T follicular helper cell (primary cell): Measurements from ENCODE around the gene CYCS.
"Not testable (repeated sequence)": the region's sequence is repeated elsewhere in the genome, so short reads cannot be mapped to it uniquely, and the experiment has no call there.

ENCODE experiments used
- DNase-seq: peaks from one replicate; pipeline ENCODE4 v3.0.0-alpha.2; 2020; ENCODE audit warnings: low read depth

Gene CYCS

DNA sequence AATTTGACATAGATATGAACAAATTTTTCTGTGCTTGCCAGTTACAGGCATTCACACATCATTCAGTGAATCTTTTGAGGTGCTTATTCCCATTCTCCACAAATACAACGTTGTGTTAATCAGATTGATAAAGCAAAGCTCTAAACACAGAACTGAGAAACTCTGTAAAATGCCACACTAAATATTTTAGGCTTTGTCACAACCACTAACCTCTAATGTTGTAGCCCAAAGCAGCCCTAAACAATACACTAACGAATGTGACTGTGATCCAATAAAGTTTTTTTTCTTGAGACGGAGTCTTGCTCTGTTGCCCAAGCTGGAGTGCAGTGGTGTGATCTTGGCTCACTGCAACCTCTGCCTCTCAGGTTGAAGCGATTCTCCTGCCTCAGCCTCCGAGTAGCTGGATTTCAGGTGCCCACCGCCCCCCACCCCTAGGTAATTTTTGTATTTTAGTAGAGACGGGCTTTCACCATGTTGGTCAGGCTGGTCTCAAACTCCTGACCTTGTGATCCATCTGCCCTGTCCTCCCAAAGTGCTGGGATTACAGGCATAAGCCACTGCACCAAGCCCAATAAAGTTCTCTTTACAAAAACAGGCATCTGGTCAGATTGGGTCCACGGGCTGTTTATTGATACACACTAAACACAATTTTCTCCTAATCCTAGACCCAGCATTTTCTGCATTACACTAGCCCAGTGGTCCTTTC is 6.9 kb downstream of the CYCS start:
- no peak for DNase-seq

- no peak for DNase-seq
Observed at GRCh38 chr7:25117226-25118047, 7.6 kb downstream of the CYCS start.

DNA sequence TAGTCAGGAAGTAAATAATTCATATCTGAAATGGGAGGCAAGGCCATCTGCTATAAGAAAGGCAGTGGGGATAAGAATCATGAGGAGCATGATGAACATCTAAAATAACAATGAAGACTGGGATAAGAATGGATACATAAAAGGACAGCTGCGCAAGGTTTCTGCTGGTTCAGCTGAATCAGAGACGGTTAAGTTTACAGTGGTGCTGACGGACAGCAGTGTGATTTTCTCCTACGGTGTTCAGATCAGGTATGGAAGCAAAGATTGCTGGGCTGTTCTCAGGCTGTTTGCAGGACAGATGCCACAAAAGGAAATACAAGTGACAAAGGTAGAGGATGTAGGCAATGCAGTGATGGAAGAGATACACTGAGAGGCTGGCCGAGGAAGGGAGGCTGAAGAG is 8.4 kb downstream of the CYCS start:
- DNase-seq, result no peak

- DNase-seq, result not testable (repeated sequence)
Observed at GRCh38 chr7:25110514-25110913, 14.5 kb downstream of the CYCS start.

DNA sequence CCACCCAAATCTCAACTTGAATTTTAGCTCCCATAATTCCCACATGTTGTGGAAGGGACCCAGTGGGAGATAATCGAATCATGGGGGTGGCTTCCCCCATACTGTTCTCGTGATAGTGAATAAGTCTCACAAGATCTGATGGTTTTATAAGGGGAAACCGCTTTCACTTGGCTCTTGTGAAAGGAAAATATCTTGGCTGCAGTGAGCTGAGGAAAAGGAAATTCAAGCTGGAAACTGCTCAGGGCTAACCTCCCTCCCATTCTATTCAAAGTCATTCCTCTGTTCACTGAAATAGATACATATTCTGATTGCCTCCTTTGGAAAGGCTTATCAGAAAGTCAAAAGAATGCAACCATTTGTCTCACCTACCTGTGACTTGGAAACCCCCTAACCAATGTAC is 15.8 kb downstream of the CYCS start:
- no peak for DNase-seq

DNA sequence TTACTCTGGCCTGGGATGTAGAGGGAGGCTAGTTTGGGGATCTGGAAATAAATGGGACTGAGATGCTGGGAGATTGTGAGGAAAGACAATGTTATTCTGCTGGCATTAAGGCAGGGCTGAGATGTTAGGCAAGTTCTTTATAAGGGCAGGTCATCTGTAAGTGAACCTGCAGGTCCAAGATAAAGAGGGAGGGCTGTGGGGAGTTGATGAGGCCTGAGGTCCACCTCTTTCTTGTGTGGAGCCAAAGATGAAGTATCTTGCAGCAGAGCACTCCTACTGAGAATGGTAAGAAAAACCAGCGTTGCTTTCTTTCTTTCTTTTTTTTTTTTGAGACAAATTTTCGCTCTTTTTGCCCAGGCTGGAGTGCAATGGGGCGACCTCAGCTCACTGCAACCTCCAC is 19.1 kb downstream of the CYCS start:
- DNase-seq, result no peak

- no peak for DNase-seq
Observed at GRCh38 chr7:25103773-25104172, 21.3 kb downstream of the CYCS start.

- no peak for DNase-seq
Observed at GRCh38 chr7:25101817-25102216, 23.2 kb downstream of the CYCS start.

- DNase-seq, result peak; percentile 32
Observed at GRCh38 chr7:25098096-25099046, 26.7 kb downstream of the CYCS start.

DNA sequence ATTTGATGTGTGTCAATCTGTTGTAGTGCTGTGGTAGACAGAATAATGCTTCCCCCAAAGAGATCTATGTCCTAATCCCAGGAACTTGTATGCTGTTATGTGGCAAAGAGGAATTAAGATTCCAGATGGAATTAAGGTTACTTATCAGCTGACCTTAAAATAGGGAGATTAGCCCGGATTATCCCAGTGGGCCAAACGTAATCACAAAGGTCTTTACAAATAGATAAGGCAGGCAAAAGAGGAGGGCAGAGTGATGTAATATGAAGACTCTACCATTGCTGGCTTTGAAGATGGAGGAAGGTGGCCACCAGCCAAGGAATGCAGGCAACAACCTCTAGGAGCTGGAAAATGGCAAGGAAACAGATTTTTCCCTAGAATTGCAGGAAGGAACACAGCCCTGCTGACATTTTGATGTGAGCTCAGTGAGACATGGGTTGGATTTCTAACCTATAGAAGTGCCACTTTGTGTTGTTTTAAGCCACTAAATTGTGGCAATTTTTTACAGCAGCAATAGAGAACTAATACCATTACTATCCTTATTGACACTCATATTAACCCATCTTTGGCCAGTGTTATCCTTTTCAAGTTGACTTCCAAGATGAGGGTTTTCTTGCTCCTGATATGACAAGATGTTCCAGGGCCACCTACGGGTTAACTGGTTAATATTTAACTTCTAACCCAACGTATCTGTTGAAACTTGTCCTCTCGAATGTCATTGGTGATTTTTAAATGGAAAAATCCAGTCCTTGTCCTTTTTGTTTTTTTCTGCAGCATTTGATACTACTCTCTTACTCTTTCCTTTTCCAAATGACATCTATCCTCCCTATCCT is 29.3 kb downstream of the CYCS start:
- no peak for DNase-seq

- DNase-seq, result peak; percentile 61
Observed at GRCh38 chr7:25093268-25093826, 31.7 kb downstream of the CYCS start.

DNA sequence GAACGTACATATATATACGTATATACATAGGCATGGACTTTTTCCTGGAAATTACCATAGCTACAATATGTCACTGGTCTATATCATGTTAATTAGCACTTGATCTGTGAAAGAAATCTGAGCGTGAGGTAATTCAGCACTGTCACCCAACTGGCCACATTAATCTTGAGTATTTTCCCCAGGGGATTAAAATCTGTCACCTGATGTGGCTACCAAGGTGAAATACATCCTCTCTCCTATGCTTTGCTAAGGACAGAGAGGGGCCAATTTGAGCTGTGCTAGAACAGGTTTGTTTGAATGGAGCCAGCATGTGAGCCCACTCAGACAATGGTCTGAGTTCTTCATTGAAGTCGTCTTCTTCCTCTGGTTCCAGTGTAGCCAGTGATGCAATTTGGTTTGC is 33.3 kb downstream of the CYCS start:
- no peak for DNase-seq

GRCh38 chr7:25091176-25091575 is 33.9 kb downstream of the CYCS start:
- DNase-seq, result no peak

- no peak for DNase-seq
Observed at GRCh38 chr7:25090374-25090773, 34.7 kb downstream of the CYCS start.

GRCh38 chr7:25087855-25088254 is 37.2 kb downstream of the CYCS start:
- DNase-seq, result no peak

DNA sequence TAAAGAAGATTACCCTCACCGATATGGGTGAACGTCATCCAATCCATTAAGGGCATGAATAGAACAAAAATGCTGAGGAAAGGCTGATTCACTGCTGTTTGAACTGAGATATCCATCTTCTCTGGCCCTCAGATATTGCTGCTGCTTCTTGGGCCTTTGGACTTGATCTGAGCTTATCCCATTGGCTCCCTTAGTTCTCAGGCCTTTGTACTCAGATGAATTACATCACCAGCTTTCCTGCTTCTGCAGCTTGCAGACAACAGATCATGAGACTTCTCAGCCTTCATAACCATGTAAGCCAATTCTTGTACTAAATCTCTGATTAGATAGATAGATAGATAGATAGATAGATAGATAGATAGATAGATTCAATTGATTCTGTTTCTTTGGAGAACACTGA is 40.2 kb downstream of the CYCS start:
- no peak for DNase-seq

DNA sequence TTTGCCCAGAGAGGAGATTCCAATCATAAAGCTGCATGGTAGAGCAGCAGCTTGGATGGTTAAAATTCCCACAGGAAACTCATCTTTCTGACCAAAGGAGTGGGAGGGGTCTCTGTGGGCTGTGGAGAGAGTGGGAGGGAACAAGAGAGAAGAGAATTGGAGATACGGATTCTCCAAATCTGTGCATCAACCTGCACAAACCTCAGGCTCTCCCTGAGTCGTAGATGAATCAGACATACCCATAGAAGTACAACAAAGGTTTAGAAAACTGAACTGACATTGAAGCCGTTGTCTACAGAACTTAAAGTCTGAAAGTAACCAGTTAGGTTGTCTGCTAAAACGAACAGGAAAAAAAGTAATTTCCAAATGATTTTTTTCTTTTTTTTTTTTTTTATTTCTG is 41.9 kb downstream of the CYCS start:
- DNase-seq, result no peak

GRCh38 chr7:25082041-25082440 is 43.0 kb downstream of the CYCS start:
- DNase-seq, result not testable (repeated sequence)

DNA sequence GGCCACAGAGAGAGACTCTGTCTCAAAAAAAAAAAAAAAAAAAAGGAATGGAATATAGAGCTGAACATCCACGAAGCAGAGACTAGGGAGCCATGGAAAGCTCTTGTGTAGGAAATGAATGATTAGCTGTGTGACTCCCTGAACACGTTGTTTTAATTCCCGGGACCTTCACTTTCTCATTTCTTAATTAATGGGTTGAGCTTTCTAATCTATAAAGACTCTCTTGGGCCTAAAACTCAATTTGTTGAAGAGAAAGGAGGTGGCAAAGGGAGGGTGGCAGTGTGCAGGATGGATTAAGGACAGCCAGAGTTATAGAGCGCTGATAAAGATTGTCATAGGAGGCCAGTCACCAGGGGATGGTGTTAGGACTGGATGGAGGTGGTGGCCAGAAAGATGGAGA is 48.0 kb downstream of the CYCS start:
- DNase-seq, result no peak

- no peak for DNase-seq
Observed at GRCh38 chr7:25075459-25075858, 49.6 kb downstream of the CYCS start.

GRCh38 chr7:25073451-25073850 is 51.6 kb downstream of the CYCS start:
- DNase-seq, result no peak
